DMS53 treated with DMSO at 0.1 percent for 48 hours (cell line): ENCODE data around the gene DIP2C.

Experiments used
- DNase-seq: peaks from one replicate; lab custom pipeline; 2025; ENCODE audit not compliant: unreplicated experiment; lab: John Stamatoyannopoulos, UW

Gene DIP2C

GRCh38 chr10:677750-678661, 11.5 kb downstream of the DIP2C start:
- DNase-seq = no peak

- DNase-seq = no peak
Observed at GRCh38 chr10:677038-677437, 12.4 kb downstream of the DIP2C start.

GRCh38 chr10:676178-676577, 13.3 kb downstream of the DIP2C start:
- DNase-seq = no peak

- no peak for DNase-seq
Observed at GRCh38 chr10:675532-675931, 13.9 kb downstream of the DIP2C start.

- DNase-seq = no peak
Observed at GRCh38 chr10:673492-673891, 16.0 kb downstream of the DIP2C start.

- DNase-seq = no peak
Observed at GRCh38 chr10:672992-673391, 16.5 kb downstream of the DIP2C start.

GRCh38 chr10:672203-672602, 17.3 kb downstream of the DIP2C start:
- no peak for DNase-seq

- DNase-seq = no peak
Observed at GRCh38 chr10:670990-671389, 18.5 kb downstream of the DIP2C start.

- DNase-seq = no peak
Observed at GRCh38 chr10:670038-670437, 19.4 kb downstream of the DIP2C start.

- DNase-seq = no peak
Observed at GRCh38 chr10:668786-669485, 20.5 kb downstream of the DIP2C start.

GRCh38 chr10:667602-668143, 21.8 kb downstream of the DIP2C start:
- DNase-seq = no peak

- no peak for DNase-seq
Observed at GRCh38 chr10:667096-667495, 22.4 kb downstream of the DIP2C start.

- no peak for DNase-seq
Observed at GRCh38 chr10:666237-667012, 23.0 kb downstream of the DIP2C start.

- no peak for DNase-seq
Observed at GRCh38 chr10:665579-666091, 23.8 kb downstream of the DIP2C start.

GRCh38 chr10:664893-665292, 24.6 kb downstream of the DIP2C start:
- no peak for DNase-seq

- no peak for DNase-seq
Observed at GRCh38 chr10:664301-664700, 25.2 kb downstream of the DIP2C start.

- DNase-seq = no peak
Observed at GRCh38 chr10:663831-664251, 25.6 kb downstream of the DIP2C start.

- no peak for DNase-seq
Observed at GRCh38 chr10:663466-663751, 26.1 kb downstream of the DIP2C start.

- DNase-seq = no peak
Observed at GRCh38 chr10:662686-663465, 26.6 kb downstream of the DIP2C start.

- DNase-seq = no peak
Observed at GRCh38 chr10:662223-662605, 27.3 kb downstream of the DIP2C start.
